Fibroblast of mammary gland (primary cell): ENCODE measurements around the gene ENDOU.

Experiments
- DNase-seq: peaks from one replicate; pipeline ENCODE4 v3.0.0-alpha.2; 2010; ENCODE audit warnings: low read depth
- H3K4me3 ChIP-seq: 2 replicates; pipeline ENCODE4 v1.5.1; 2011; ENCODE audit warnings: low read depth, mild to moderate bottlenecking, low read length, moderate library complexity; ENCODE audit not compliant: control insufficient read depth
- TF ChIP-seq, protein P1 (sequence below): conservative IDR thresholded peaks from 2 replicates; pipeline ENCODE4 v1.5.1; 2011; ENCODE audit warnings: low read depth, low read length, inconsistent platforms; ENCODE audit not compliant: control insufficient read depth, insufficient read depth

The ENDOU gene

GRCh38 chr12:47771304-47771703, 46.0 kb upstream of the ENDOU start:
- no peak for DNase-seq
- H3K4me3 ChIP-seq, result no peak overlapping the region
- TF ChIP-seq, protein P1, sequence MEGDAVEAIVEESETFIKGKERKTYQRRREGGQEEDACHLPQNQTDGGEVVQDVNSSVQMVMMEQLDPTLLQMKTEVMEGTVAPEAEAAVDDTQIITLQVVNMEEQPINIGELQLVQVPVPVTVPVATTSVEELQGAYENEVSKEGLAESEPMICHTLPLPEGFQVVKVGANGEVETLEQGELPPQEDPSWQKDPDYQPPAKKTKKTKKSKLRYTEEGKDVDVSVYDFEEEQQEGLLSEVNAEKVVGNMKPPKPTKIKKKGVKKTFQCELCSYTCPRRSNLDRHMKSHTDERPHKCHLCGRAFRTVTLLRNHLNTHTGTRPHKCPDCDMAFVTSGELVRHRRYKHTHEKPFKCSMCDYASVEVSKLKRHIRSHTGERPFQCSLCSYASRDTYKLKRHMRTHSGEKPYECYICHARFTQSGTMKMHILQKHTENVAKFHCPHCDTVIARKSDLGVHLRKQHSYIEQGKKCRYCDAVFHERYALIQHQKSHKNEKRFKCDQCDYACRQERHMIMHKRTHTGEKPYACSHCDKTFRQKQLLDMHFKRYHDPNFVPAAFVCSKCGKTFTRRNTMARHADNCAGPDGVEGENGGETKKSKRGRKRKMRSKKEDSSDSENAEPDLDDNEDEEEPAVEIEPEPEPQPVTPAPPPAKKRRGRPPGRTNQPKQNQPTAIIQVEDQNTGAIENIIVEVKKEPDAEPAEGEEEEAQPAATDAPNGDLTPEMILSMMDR, result no peak

DNA sequence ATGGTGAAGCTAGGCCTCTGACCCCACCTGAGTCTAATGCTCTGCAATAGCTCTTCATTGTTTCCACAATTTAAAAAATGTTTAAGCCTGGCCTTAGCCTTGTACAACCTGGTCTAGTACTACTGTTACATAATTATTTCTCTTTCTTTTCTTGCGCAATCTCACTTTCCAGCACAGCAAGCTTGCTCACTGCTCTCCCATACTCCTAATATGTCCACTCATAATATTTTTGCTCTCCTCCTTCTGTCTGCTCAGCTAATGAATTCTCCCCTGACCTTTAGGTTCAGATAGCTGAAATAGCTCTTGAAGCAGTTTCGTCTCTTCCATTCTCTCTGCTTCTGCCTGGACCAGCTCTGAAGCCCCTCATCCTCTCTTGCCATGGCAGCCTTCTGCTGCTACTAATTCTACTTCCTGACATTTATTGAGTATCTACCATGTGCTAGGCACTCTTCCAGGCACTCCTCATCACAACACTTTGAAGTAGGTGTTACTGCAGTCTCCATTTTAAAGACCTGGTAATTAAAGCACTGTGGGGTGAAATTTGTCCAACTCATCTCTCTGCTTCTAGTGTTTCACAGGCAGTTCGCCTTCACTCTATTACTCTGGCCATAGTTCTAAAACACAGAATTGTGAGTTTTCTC, 44.9 kb upstream of the ENDOU start:
- no peak overlapping the region for H3K4me3 ChIP-seq
- TF ChIP-seq, protein P1, result no peak

DNA sequence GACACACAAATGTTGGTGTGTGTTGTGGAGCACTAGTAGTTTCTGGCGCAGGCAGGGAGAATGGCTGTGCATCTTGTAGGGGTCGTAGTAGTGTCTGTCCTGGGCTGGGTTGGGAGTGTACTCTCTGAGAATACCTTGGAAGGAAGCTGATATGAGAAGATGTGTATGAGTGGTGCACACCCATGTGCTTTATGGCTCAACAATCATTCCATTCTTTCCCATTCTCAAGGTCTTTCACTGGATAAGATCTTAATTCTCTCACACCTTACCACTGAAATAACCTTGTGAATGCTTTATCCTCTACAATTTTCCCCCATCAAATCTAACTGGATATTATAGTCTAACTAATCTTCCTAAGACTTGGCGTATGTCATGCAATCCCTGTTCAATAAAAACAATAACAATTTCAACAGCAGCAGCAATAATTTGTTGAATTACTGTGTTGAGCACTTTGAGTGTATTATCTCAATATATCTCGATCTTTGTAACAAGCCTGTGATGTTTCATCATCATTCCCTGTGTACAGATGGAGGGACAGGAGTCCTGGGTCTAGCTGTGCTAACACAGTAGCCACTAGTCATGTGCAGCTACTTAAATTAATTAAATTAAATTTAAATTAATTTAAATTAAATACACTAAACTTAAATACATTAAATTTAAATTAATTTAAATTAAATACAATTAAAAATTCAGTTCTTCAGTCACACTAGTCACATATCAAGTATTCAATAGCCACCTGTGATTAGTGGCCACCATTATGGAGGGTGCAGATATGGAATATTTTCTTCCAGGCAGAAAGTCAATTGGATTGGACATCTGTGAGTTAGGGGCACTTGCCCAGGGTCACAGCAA, 44.2 kb upstream of the ENDOU start:
- TF ChIP-seq, protein P1, result no peak
- no peak for DNase-seq
- no peak overlapping the region for H3K4me3 ChIP-seq

More for the DNA sequence above, 44.9 kb upstream of the ENDOU start:
- DNase-seq, result peak; percentile 48

- DNase-seq, result no peak
- TF ChIP-seq, protein P1, result no peak
- no peak overlapping the region for H3K4me3 ChIP-seq
These were observed 43.1 kb upstream of the ENDOU start for GRCh38 chr12:47768323-47768811.

DNA sequence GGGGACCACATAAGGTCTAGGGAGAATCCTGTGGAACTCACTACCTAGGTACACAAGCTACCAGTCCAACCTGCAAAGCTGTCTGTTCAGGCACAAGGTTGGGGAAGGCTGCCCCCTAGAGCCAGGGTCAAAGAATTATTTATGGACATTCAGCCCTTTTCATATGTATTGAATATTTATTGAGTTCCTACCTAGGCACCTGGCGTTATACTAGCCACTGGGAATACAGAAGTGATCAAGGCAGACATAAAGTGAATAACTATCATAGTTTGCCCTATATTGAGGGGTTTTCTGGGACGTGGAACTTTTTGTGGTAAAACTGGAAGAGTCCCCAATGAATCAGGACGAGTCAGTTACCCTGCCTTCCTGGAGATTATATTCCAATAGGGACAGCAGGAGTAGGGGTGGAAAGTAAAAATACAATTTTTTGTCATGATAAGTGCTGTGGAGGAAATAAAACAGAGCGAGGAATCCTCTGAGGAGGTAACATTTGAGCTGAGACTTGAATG, 42.0 kb upstream of the ENDOU start:
- H3K4me3 ChIP-seq, result no peak overlapping the region
- DNase-seq, result peak; percentile 65
- TF ChIP-seq, protein P1, result peak; percentile 65

GRCh38 chr12:47766502-47767215, 41.4 kb upstream of the ENDOU start:
- TF ChIP-seq, protein P1, result no peak
- no peak for DNase-seq

More at GRCh38 chr12:47766502-47767215, 41.4 kb upstream of the ENDOU start:
- no peak overlapping the region for H3K4me3 ChIP-seq
